Heart right ventricle (tissue), 16 donors: ENCODE data around the gene AGRN. TPM values are rescaled to one million over a fixed set of nuclear protein-coding genes. Genes with fewer than 3 reads are reported as not detected.
"Not testable (repeated sequence)": the region's sequence is repeated elsewhere in the genome, so short reads cannot be mapped to it uniquely, and the experiment has no call there.

Source experiments
- ATAC-seq, 8 donors: fragments of 200-7000 bp; cut with Tn5 transposase; one replicate each; pipeline ENCODE4 v1.9.1; 2020; ENCODE audit warnings: mild to moderate bottlenecking in 8 of 8, moderate library complexity in 8 of 8, moderate number of reproducible peaks in 1 of 8
- DNase-seq, 2 donors: peaks; one replicate each; pipeline ENCODE4 v3.0.0-alpha.2; 2020
- H3K27ac ChIP-seq, 10 donors: fragments of 200-600 bp; sonication (generic) in 2 of 10; one replicate each; pipeline versions ENCODE4 v1.5.0 to v1.8.0; 2020 to 2022; ENCODE audit warnings: mild to moderate bottlenecking in 3 of 10
- H3K27me3 ChIP-seq, 7 donors: fragments of 200-600 bp; one replicate each; pipeline ENCODE4 v1.8.0; 2021 to 2022; ENCODE audit warnings: mild to moderate bottlenecking in 2 of 7
- H3K36me3 ChIP-seq, 9 donors: fragments of 200-600 bp; sonication (generic) in 1 of 9; one replicate each; pipeline versions ENCODE4 v1.5.0 to v1.8.0; 2020 to 2022; ENCODE audit warnings: mild to moderate bottlenecking in 2 of 9
- H3K4me1 ChIP-seq, 9 donors: fragments of 200-600 bp; sonication (generic) in 1 of 9; one replicate each; pipeline versions ENCODE4 v1.5.0 to v1.8.0; 2020 to 2022; ENCODE audit warnings: mild to moderate bottlenecking in 4 of 9
- H3K4me3 ChIP-seq, 10 donors: fragments of 200-600 bp; sonication (generic) in 2 of 10; one replicate each; pipeline versions ENCODE4 v1.5.0 to v1.8.0; 2020 to 2022; ENCODE audit warnings: mild to moderate bottlenecking in 7 of 10, moderate library complexity in 2 of 10
- H3K9me3 ChIP-seq, 11 donors: fragments of 200-600 bp in 10 of 11; sonication (generic) in 2 of 11; one replicate each; pipeline versions ENCODE4 v1.5.0 to v1.8.0; 2013 to 2022; ENCODE audit warnings: mild to moderate bottlenecking in 2 of 11, control low read depth in 1 of 11, moderate library complexity in 1 of 11
- CTCF ChIP-seq, 9 donors: fragments of 200-600 bp; sonication (generic) in 2 of 9; IDR thresholded peaks; one replicate each; pipeline versions ENCODE4 v1.5.0 to v1.8.0; 2021 to 2022; ENCODE audit warnings: antibody characterized with exemption in 9 of 9, mild to moderate bottlenecking in 5 of 9, moderate library complexity in 1 of 9
- WGBS, 2 donors: extraction: QIAGEN DNeasy Blood & Tissue Kit; methylation state at CpG; one replicate each; pipeline ENCODE4 v1.1.7; 2013; ENCODE audit warnings: inconsistent platforms in 1 of 2; 5-methylcytosine and 5-hydroxymethylcytosine counted together
- intact Hi-C, 10 donors: fragments of 100-400 bp; cut with DNase I; formaldehyde crosslinking; loops; one replicate each; pipeline versions ENCODE4 v1.11.1 to v1.14.2; 2022
- polyA plus RNA-seq, 2 donors: library from polyadenylated mRNA; stranded (reverse); fragments of 200-250 nt; gene quantifications; one replicate each; pipeline ENCODE4 v1.2.3, GENCODE V29; 2013
- total RNA-seq, 10 donors: library from RNA; stranded (reverse); fragmentation: NEBNext Ultra II Directional in 3 of 10; extraction: Animal tissue kit (Norgen Biotek cat#: 25700) in 3 of 10; gene quantifications; one replicate each; pipeline versions ENCODE4 v1.2.1 to v1.2.4, GENCODE V29; 2021 to 2023
- donor health status: Arrhythmogenic right ventricular cardiomyopathy.
- donor health status: ischemic (EF 13 %, LVEDD 7.1; RV severe dilation, severe dysfunction).
- donor health status: healthy with polysubstance abuse.
- donor health status: DM: no; HTN: yes; CAD: no.
- donor health status: DM: no; HTN: no; CAD: no.
- donor health status: ischemic (EF 25% LVEDD 6.9; RV normal size, moderate dysfunction).
- donor health status: ischemic (EF 25% LVEDD 5.7; RV mildly dilated, moderate dysfunction).
- donor health status: healthy.
- donor health status: DM: yes; HTN: yes; CAD: no.
- donor health status: Ischemic cardiomyopathy.
- donor health status: ischemic (EF 35%, LVEDD 5.7; RV mildly dilated, moderate dysfunction).
- donor health status: nonischemic (EF 11% LVEDD 7.7; RV severe dilation, severe dysfunction).
- donor health status: DM: yes; HTN: yes; CAD: no.
- donor health status: PGD.
- donor health status: ischemic (EF 29% LVEDD 5.4; RV normal size, mild dysfunction).
- donor health status: nonischemic (EF 23%, LVEDD 6.1; RV moderate dilation, normal function).

Gene AGRN
- total and polyA plus RNA-seq, 12 donors, result 11.5 to 33.9 (median 18.3) TPM

- ATAC-seq (no peak), DNase-seq (peak in 1 of 2 donors; percentile 3)
- H3K27me3 ChIP-seq, result no peaks in the 10 kb centered on the region
- H3K36me3 ChIP-seq, result no peaks in the 10 kb centered on the region
- TF ChIP-seq CTCF (IDR thresholded peaks at IDR 0.05), result no peak
- no peak overlapping the region for H3K27ac ChIP-seq
- no peak overlapping the region for H3K4me3 ChIP-seq
- H3K4me1 ChIP-seq, result peaks cover 5 to 28% (median 16%) of the 10 kb centered on the region in 9 donors
- WGBS, 2 donors, result 83 to 89% methylated on average over 14 of the region's 14 CpGs
- intact Hi-C loops, result loop anchor here in 1 of 10 donors (10.0 kb wide), 1 partner anchor 53 kb away; no protein-coding TSS in a partner anchor
- no peaks in the 10 kb centered on the region for H3K9me3 ChIP-seq
Measured at GRCh38 chr1:1011396-1011949, 8.4 kb upstream of the AGRN start.

GRCh38 chr1:1012736-1013104 lies 7.2 kb upstream of the AGRN start:
- H3K36me3 ChIP-seq, H3K27me3 ChIP-seq, ATAC-seq, DNase-seq, H3K9me3 ChIP-seq: not testable (repeated sequence)
- intact Hi-C loops, result loop anchor here in 1 of 10 donors (10.0 kb wide), 1 partner anchor 52 kb away; no protein-coding TSS in a partner anchor
- peaks cover 5 to 28% (median 16%) of the 10 kb centered on the region in 9 donors for H3K4me1 ChIP-seq
- peak overlapping the region; percentile 32 to 96 (median 90) for H3K27ac ChIP-seq
- WGBS, 2 donors, result 59 to 70% methylated on average over 13 of the region's 13 CpGs
- peak overlapping the region; percentile 48 to 80 (median 72) for H3K4me3 ChIP-seq

GRCh38 chr1:1013105-1013921 lies 6.6 kb upstream of the AGRN start, which contains the start of gene ISG15:
Gene ISG15 (plus strand): TSS chr1:1013497. CDS start chr1:1013574, 77 bp downstream.
- intact Hi-C loops, result loop anchor here in 1 of 10 donors (10.0 kb wide), 1 partner anchor 51 kb away; no protein-coding TSS in a partner anchor
- H3K27ac ChIP-seq, result peak within 1 kb of the TSS; percentile 32 to 96 (median 90)
- peak within 1 kb of the TSS; percentile 48 to 80 (median 72) for H3K4me3 ChIP-seq
- peak; percentile 89 to 94 for DNase-seq
- no peaks in the 10 kb centered on the region for H3K36me3 ChIP-seq
- H3K9me3 ChIP-seq, result no peaks in the 10 kb centered on the region
- peak; percentile 89 to 96 (median 94) for ATAC-seq
- peak in 1 of 9 donors; percentile 18 for TF ChIP-seq CTCF (IDR thresholded peaks at IDR 0.05)
- 2 to 5% methylated on average over 30 of the region's 30 CpGs for WGBS, 2 donors
- no peaks in the 10 kb centered on the region for H3K27me3 ChIP-seq
- H3K4me1 ChIP-seq, result peaks cover 5 to 28% (median 16%) of the 10 kb centered on the region in 9 donors

GRCh38 chr1:1013922-1014648 lies 5.8 kb upstream of the AGRN start:
- Histone ChIP-seq H3K36me3 (no peaks in the 10 kb centered on the region), H3K27me3 (no peaks in the 10 kb centered on the region), H3K27ac (peak overlapping the region; percentile 32 to 96 (median 90)), H3K9me3 (no peaks in the 10 kb centered on the region), H3K4me3 (peak overlapping the region; percentile 48 to 80 (median 72)), H3K4me1 (peaks cover 5 to 31% (median 17%) of the 10 kb centered on the region in 9 donors)
- intact Hi-C loops, result loop anchor here in 1 of 10 donors (10.0 kb wide), 1 partner anchor 51 kb away; no protein-coding TSS in a partner anchor
- peak; percentile 24 to 71 (median 48) for ATAC-seq
- DNase-seq, result no peak
- WGBS, 2 donors, result 53 to 54% methylated on average over 41 of the region's 41 CpGs
- TF ChIP-seq CTCF (IDR thresholded peaks at IDR 0.05), result no peak
